Neural progenitor cell (in vitro differentiated cells): ENCODE results near the gene BTBD9. TPM values are rescaled to one million over a fixed set of nuclear protein-coding genes. Genes with fewer than 3 reads are reported as not detected.

Experiments used
- DNase-seq: peaks from one replicate; pipeline ENCODE4 v3.0.0-alpha.2; 2016; ENCODE audit warnings: low spot score
- H2AFZ ChIP-seq: fragments of 200-600 bp; sonication (generic); replicated peaks from 2 replicates; pipeline ENCODE4 v1.6.1; 2016; ENCODE audit warnings: antibody characterized with exemption
- H3F3A ChIP-seq: fragments of 200-600 bp; sonication (generic); 2 replicates; pipeline ENCODE4 v1.6.1; 2016; ENCODE audit warnings: antibody characterized with exemption, low read depth
- H3K27ac ChIP-seq: fragments of 200-600 bp; sonication (generic); 2 replicates; pipeline ENCODE4 v1.5.1; 2016; ENCODE audit warnings: mild to moderate bottlenecking
- H3K27me3 ChIP-seq: fragments of 200-600 bp; sonication (generic); 2 replicates; pipeline ENCODE4 v1.6.1; 2016; ENCODE audit warnings: mild to moderate bottlenecking, moderate library complexity
- H3K36me3 ChIP-seq: fragments of 200-600 bp; sonication (generic); 2 replicates; pipeline ENCODE4 v1.5.1; 2016
- H3K4me1 ChIP-seq: fragments of 200-600 bp; sonication (generic); 2 replicates; pipeline ENCODE4 v1.6.1; 2016; ENCODE audit warnings: mixed run types
- H3K4me2 ChIP-seq: fragments of 200-600 bp; sonication (generic); 2 replicates; pipeline ENCODE4 v1.6.1; 2016
- H3K4me3 ChIP-seq: fragments of 200-600 bp; sonication (generic); 2 replicates; pipeline ENCODE4 v1.5.1; 2016
- H3K79me2 ChIP-seq: fragments of 200-600 bp; sonication (generic); 2 replicates; pipeline ENCODE4 v1.6.1; 2016; ENCODE audit warnings: low read depth
- H3K9ac ChIP-seq: fragments of 200-600 bp; sonication (generic); 2 replicates; pipeline ENCODE4 v1.6.1; 2016
- H3K9me3 ChIP-seq: fragments of 200-600 bp; sonication (generic); 2 replicates; pipeline ENCODE4 v1.5.1; 2016; ENCODE audit warnings: low read depth
- H4K20me1 ChIP-seq: fragments of 200-600 bp; sonication (generic); 2 replicates; pipeline ENCODE4 v1.6.1; 2016; ENCODE audit warnings: low read depth
- H3K27ac Mint-ChIP-seq: 3 replicates; pipeline ENCODE4 v1.8.0; 2021; ENCODE audit warnings: mixed read lengths
- H3K27me3 Mint-ChIP-seq: 2 replicates; pipeline ENCODE4 v1.8.0; 2022; ENCODE audit warnings: low read depth, mild to moderate bottlenecking, inconsistent platforms, moderate library complexity, mixed read lengths; ENCODE audit not compliant: insufficient read depth
- H3K36me3 Mint-ChIP-seq: 3 replicates; pipeline ENCODE4 v1.8.0; 2021; ENCODE audit warnings: mixed read lengths
- H3K4me1 Mint-ChIP-seq: 3 replicates; pipeline ENCODE4 v1.8.0; 2021; ENCODE audit warnings: mixed read lengths
- H3K4me3 Mint-ChIP-seq: 3 replicates; pipeline ENCODE4 v1.8.0; 2021; ENCODE audit warnings: mild to moderate bottlenecking, moderate library complexity, mixed read lengths
- H3K9me3 Mint-ChIP-seq: 3 replicates; pipeline ENCODE4 v1.8.0; 2020; ENCODE audit warnings: mixed read lengths
- CTCF ChIP-seq: fragments of 200-600 bp; sonication (generic); IDR thresholded peaks from 2 replicates; pipeline ENCODE4 v1.5.1; 2017; ENCODE audit warnings: antibody characterized with exemption, mild to moderate bottlenecking
- EZH2 ChIP-seq: fragments of 200-600 bp; sonication (generic); IDR thresholded peaks from 2 replicates; pipeline ENCODE4 v1.6.1; 2017; ENCODE audit warnings: antibody characterized with exemption, mild to moderate bottlenecking, moderate library complexity
- EZH2phosphoT487 ChIP-seq: fragments of 200-600 bp; sonication (generic); IDR thresholded peaks from 2 replicates; pipeline ENCODE4 v1.6.1; 2017; ENCODE audit warnings: antibody characterized with exemption
- total RNA-seq: library from RNA; depleted of rRNA; stranded (reverse); fragments of >200 nt; gene quantifications from 2 replicates; pipeline ENCODE4 v1.2.3, GENCODE V29; 2015; ENCODE audit warnings: low replicate concordance

Gene BTBD9
- total RNA-seq, 1 donor from 2014 or later = 16.9 TPM

DNA sequence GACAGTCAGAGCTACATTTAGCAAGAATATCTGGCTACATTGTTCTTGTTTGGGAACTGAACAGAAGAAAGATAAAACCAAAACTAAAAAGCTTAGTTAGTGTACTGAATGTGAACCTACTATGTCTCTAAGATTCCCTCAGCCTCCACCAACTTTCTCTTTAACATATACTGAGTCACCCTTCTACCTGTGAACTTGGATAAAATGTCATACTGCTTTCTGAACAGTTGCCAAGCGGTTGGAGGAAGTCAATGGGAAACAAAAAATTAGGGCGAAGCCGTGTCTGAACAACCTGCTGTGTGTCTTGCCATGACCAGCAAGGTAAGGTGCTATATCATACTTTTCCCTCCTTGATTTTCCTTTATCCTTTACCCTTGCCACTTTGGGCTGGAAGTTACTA, 243.5 kb downstream of the BTBD9 start:
- Mint-ChIP-seq H3K36me3 (no peaks in the 10 kb centered on the region), H3K9me3 (no peaks in the 10 kb centered on the region), H3K27me3 (no peaks in the 10 kb centered on the region), H3K4me1 (no peaks in the 10 kb centered on the region), H3K4me3 (no peak overlapping the region), H3K27ac (no peak overlapping the region)
- no peak for DNase-seq
- no peak overlapping the region for H3K4me2 ChIP-seq
- TF ChIP-seq EZH2 (no peak), CTCF (no peak), EZH2phosphoT487 (no peak)
- H3K27ac ChIP-seq = no peak overlapping the region
- H3K36me3 ChIP-seq = no peaks in the 10 kb centered on the region
- H3K79me2 ChIP-seq = no peaks in the 10 kb centered on the region
- peaks cover 14% of the 10 kb centered on the region for H3K4me1 ChIP-seq
- peaks cover 10% of the 10 kb centered on the region for H3F3A ChIP-seq
- no peak overlapping the region for H3K9ac ChIP-seq
- H2AFZ ChIP-seq = no peak overlapping the region
- no peaks in the 10 kb centered on the region for H3K27me3 ChIP-seq
- no peaks in the 10 kb centered on the region for H3K9me3 ChIP-seq
- H4K20me1 ChIP-seq = no peaks in the 10 kb centered on the region
- H3K4me3 ChIP-seq = no peak overlapping the region

GRCh38 chr6:38393986-38394385, 245.7 kb downstream of the BTBD9 start:
- no peaks in the 10 kb centered on the region for H3K27me3 ChIP-seq
- no peak for DNase-seq
- H2AFZ ChIP-seq = no peak overlapping the region
- no peak overlapping the region for H3K27ac Mint-ChIP-seq
- H3K4me1 ChIP-seq = peaks cover 15% of the 10 kb centered on the region
- no peaks in the 10 kb centered on the region for H3K36me3 ChIP-seq
- H3K9me3 Mint-ChIP-seq = no peaks in the 10 kb centered on the region
- no peak overlapping the region for H3K9ac ChIP-seq
- H3K27me3 Mint-ChIP-seq = no peaks in the 10 kb centered on the region
- no peak overlapping the region for H3K27ac ChIP-seq
- no peaks in the 10 kb centered on the region for H3K36me3 Mint-ChIP-seq
- H3K9me3 ChIP-seq = no peaks in the 10 kb centered on the region
- H3K79me2 ChIP-seq = no peaks in the 10 kb centered on the region
- no peaks in the 10 kb centered on the region for H3K4me1 Mint-ChIP-seq
- H3K4me3 Mint-ChIP-seq = no peak overlapping the region
- H4K20me1 ChIP-seq = no peaks in the 10 kb centered on the region
- no peak overlapping the region for H3K4me2 ChIP-seq
- no peak overlapping the region for H3K4me3 ChIP-seq
- peaks cover 14% of the 10 kb centered on the region for H3F3A ChIP-seq
- TF ChIP-seq EZH2phosphoT487 (no peak), EZH2 (no peak), CTCF (no peak)

DNA sequence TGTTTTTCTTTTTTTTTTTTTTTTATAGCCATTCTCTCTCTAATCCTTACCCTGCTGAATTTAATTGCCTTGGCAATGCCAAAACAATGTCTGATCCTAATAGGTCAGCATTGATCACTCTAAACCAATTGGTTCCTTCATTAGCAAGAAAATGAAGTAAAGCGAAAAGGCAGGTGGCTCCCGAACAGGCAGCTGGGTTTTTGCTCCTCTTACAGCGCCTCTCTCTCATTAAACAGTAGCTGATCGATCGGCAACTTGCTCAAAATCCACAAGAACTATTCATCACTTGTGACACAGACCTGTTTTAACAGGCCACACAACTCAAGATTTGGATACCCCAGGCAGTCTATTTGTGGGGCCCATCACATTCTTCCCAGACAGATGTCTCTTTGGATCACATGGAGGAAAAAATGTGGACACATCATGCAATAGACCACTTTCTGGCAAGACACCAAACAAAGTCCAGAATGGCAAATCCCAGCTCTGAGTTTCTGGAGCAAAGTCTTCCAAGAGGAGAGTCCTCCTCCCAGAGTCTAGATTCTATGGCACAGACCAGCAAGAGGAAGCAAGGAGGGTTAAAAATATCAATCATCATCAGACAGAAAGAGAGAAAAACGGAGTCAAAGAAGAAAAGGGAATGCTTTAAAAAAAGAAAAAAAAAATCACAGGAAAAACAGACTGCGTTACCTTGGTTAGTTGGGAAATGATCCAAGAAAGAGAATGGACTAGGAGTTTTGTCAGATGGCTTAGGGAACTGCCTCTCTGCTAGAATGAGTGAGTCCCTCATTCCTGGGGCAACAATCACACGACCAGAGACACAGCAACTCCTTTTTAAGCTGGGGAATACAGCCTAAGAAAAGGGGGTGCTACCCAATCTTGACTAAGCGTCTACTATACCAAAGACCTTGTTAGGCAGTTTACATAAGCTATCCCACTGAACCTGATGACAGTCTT, 247.8 kb downstream of the BTBD9 start:
- H3K36me3 ChIP-seq = no peaks in the 10 kb centered on the region
- peaks cover 14% of the 10 kb centered on the region for H3F3A ChIP-seq
- Mint-ChIP-seq H3K9me3 (no peaks in the 10 kb centered on the region), H3K4me3 (no peak overlapping the region), H3K27ac (no peak overlapping the region), H3K36me3 (no peaks in the 10 kb centered on the region), H3K27me3 (no peaks in the 10 kb centered on the region), H3K4me1 (no peaks in the 10 kb centered on the region)
- peak; percentile 37 for DNase-seq
- H3K9me3 ChIP-seq = no peaks in the 10 kb centered on the region
- H3K27ac ChIP-seq = no peak overlapping the region
- H3K4me3 ChIP-seq = peak overlapping the region; percentile 19
- no peaks in the 10 kb centered on the region for H3K79me2 ChIP-seq
- peaks cover 15% of the 10 kb centered on the region for H3K4me1 ChIP-seq
- H3K4me2 ChIP-seq = peak overlapping the region; percentile 61
- no peaks in the 10 kb centered on the region for H4K20me1 ChIP-seq
- H3K27me3 ChIP-seq = no peaks in the 10 kb centered on the region
- H3K9ac ChIP-seq = no peak overlapping the region
- no peak for TF ChIP-seq CTCF
- TF ChIP-seq EZH2 = no peak
- TF ChIP-seq EZH2phosphoT487 = no peak
- peak overlapping the region; percentile 11 for H2AFZ ChIP-seq
